GM12872 (cell line): ENCODE results near the gene ADAMTS5.

ENCODE experiments used
- TF ChIP-seq, protein P1 (sequence below): IDR thresholded peaks from 3 replicates; pipeline ENCODE4 v1.5.1; 2011; ENCODE audit warnings: low read depth, mild to moderate bottlenecking, low read length, moderate library complexity; ENCODE audit not compliant: insufficient read depth

The ADAMTS5 gene

DNA sequence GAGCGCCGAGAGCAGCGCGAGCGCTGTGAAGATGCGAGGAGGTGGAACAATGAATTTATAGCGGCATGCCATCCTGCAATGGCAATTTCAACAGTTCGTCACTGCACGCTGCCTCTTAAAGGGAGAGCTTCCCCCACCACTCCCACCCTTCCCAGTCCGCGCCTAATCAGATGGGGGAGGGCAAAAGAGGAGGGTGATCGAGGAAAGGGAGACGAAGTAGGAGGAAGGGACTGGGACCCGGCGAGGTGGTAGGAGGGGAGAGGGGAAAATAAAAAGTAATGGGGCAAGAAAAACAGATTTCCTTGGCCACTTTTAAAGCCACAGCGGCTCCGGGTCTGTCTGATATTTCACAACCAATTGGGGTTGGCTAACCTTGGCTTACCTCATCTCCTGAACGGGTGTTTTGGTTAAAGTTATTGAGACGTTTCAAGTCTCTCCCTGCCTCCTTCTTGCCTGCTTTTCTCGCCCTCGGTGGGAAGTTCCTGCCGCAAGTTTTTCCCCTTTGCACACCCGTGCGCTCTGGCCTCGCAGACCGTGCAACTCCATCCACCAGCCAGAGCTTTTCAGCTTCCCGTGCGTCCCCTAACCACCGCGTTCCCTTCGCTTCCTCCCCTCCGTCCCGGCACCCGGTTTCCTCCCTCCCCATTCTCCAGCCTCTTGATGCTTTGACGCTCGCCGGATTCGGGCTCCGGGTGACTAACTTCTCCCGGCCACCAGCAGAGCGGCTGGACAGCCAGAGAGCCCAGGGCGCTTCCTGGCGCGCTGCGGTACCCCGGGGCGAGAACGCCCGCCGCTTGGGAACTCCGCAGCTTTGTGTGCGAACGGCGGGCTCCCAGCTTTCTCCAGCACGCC is at the start of gene ADAMTS5:
TSS of gene ADAMTS5 (minus strand) at position 27 of the 852 bp plus-strand sequence. CDS start 697 bp downstream, outside the sequence.
- TF ChIP-seq, protein P1, sequence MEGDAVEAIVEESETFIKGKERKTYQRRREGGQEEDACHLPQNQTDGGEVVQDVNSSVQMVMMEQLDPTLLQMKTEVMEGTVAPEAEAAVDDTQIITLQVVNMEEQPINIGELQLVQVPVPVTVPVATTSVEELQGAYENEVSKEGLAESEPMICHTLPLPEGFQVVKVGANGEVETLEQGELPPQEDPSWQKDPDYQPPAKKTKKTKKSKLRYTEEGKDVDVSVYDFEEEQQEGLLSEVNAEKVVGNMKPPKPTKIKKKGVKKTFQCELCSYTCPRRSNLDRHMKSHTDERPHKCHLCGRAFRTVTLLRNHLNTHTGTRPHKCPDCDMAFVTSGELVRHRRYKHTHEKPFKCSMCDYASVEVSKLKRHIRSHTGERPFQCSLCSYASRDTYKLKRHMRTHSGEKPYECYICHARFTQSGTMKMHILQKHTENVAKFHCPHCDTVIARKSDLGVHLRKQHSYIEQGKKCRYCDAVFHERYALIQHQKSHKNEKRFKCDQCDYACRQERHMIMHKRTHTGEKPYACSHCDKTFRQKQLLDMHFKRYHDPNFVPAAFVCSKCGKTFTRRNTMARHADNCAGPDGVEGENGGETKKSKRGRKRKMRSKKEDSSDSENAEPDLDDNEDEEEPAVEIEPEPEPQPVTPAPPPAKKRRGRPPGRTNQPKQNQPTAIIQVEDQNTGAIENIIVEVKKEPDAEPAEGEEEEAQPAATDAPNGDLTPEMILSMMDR, result no peak

DNA sequence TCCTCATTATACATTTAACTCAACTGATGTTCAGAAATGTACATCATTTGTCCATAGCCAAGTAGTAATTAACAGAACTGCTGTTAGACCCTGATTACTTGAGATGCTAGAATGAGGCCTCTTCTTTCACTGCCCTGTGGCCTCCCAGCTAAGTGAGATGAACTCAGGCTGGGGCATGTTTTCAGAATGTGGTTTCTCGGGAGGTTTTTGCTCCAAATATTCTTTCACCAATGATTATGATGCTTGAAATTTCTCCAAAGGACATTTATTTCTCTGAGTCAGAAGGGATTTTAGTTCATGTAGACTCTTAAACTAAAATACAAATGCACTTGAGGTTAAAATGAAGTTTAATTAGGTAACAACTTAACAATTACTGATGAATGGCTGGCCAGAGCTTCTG is 34.6 kb upstream of the ADAMTS5 start:
- TF ChIP-seq, protein P1, result no peak

DNA sequence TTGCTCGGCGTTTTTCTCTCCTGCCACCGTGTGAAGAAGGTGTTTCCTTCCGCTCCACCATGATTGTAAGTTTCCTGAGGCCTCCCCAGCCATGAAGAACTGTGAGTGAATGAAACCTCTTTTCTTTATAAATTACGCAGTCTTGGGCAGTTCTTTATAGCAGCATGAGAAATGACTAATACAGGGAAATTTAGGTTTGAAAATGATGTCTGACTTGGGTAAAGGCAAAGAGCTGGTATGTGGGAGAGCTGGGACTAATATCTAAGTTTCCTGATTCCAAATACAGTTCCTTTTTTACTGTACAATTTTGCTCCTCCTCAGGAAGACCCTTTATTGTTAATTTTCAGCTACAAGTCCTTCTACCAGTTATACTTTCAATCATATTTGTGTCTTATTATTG is 16.7 kb upstream of the ADAMTS5 start:
- TF ChIP-seq, protein P1, result no peak

DNA sequence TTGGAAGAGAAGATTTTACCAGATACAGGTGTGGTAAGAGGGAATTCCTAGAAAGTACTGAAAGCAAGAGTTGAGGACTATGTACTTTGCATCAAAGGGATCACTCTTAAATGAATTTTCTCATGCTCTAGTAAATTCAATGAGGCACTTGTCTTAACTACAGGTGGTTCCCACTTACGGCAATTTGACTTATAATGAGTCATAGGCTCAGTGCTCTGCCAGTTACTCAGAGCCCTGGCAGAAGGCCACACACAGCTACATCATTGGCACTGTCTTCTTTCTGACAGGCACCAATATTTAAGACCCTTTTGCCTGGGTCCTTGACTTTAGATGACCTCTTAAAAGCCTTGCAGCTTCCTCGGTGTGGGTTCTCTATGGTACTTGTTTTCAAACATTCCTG is 15.9 kb upstream of the ADAMTS5 start:
- TF ChIP-seq, protein P1, result no peak

DNA sequence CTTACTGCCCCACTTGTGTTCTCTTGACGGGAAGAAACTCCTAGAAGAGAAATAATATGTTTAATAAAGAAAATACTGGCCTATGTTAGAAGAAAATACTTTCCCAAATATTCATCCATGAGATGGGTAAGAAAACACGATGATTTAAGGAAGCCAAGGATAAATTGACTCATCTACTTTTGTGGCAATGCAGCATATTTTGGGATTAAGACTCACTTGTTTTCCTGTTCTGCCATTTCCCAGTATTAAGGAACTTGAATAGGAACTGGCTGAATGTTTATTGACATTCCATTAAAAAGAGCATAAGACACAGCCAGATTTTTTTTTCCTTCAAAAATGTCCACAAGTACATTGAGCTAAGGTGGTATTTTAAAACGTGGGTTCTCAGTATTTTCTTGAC is 10.9 kb upstream of the ADAMTS5 start:
- TF ChIP-seq, protein P1, result no peak

DNA sequence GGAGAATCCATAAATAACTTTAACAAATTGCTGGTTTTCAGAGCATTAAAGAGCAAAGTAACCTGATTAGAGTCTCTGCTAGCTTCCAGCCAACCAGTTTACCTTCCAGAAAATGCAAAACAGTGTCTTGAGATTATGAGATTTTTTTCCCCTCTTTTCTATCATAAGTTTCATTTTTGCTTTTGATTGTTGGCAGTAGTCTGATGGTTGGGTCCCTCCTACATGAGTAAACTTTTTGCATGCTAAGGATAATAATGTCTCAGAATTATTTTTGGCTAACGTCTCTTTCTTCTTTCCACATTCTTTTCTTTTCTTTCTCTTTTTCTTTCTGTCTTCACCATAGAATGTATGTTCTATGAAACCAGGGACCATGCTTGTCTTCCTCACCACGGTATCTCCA is 6.3 kb upstream of the ADAMTS5 start:
- TF ChIP-seq, protein P1, result no peak

DNA sequence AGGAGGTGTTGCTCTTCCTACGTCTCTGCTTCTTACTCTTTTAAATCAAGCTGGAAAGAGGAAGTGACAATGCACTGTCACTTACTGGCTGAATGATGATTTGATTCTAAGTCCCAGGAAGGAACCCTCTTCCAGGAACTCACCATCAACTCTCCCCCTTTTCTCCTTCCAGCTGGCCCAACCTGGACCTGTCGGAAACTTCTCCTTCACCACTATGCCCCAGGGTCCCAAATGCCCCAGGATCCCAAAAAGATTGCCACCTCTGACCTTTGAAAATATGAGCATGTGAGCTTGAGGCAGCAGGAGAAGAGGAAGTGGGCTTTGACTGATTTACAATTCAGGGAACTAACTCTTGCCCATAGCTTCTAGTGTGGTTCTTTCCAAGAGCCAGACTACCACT is 5.3 kb upstream of the ADAMTS5 start:
- TF ChIP-seq, protein P1, result no peak
